ACC112 (cell line): Measurements from ENCODE around the gene EIF2A.
"Not testable (repeated sequence)": the region's sequence is repeated elsewhere in the genome, so short reads cannot be mapped to it uniquely, and the experiment has no call there.

Experiments used
- H2AFZ ChIP-seq: fragments of 200-600 bp; sonication (generic); one replicate; pipeline ENCODE4 v1.6.0; 2017; ENCODE audit warnings: antibody characterized with exemption, low read length; ENCODE audit not compliant: unreplicated experiment
- H3K27ac ChIP-seq: fragments of 200-600 bp; sonication (generic); 2 replicates; pipeline ENCODE4 v1.5.1; 2014; ENCODE audit warnings: low read depth, mild to moderate bottlenecking, antibody characterized with exemption, low read length, moderate library complexity
- H3K27me3 ChIP-seq: fragments of 200-600 bp; sonication (generic); 2 replicates; pipeline ENCODE4 v1.6.1; 2014; ENCODE audit warnings: mild to moderate bottlenecking, antibody characterized with exemption, low read length, moderate library complexity, mixed read lengths; ENCODE audit not compliant: insufficient read depth
- H3K36me3 ChIP-seq: fragments of 200-600 bp; sonication (generic); 2 replicates; pipeline ENCODE4 v1.6.1; 2016; ENCODE audit warnings: mild to moderate bottlenecking, antibody characterized with exemption, low read length, moderate library complexity, mixed read lengths; ENCODE audit not compliant: insufficient read depth
- H3K4me1 ChIP-seq: fragments of 200-600 bp; sonication (generic); one replicate; pipeline ENCODE4 v1.6.1; 2016; ENCODE audit warnings: low read length, mixed read lengths; ENCODE audit not compliant: insufficient read depth, unreplicated experiment, control insufficient read depth
- H3K4me3 ChIP-seq: fragments of 200-600 bp; sonication (generic); 2 replicates; pipeline ENCODE4 v1.5.1; 2014; ENCODE audit warnings: mild to moderate bottlenecking, low read depth, low read length
- H3K79me2 ChIP-seq: fragments of 200-600 bp; sonication (generic); one replicate; pipeline ENCODE4 v1.6.0; 2016; ENCODE audit warnings: low read length; ENCODE audit not compliant: control insufficient read depth, unreplicated experiment, insufficient read depth

Gene EIF2A

GRCh38 chr3:150546226-150547044 lies at the start of gene EIF2A, which contains the start of gene SERP1:
Gene EIF2A (plus strand): TSS chr3:150546787. CDS start chr3:150546803, 16 bp downstream.
Gene SERP1 (minus strand): TSS chr3:150546496. CDS start chr3:150546135, 361 bp downstream.
- Histone ChIP-seq H3K36me3 (peaks cover 31% of the 10 kb centered on the region), H3K27me3 (no peaks in the 10 kb centered on the region), H3K4me3 (peak within 1 kb of the TSS; percentile 96), H3K79me2 (peaks cover 90% of the 10 kb centered on the region), H3K27ac (peak within 1 kb of the TSS; percentile 88), H2AFZ (peak within 1 kb of the TSS; percentile 64), H3K4me1 (peaks cover 25% of the 10 kb centered on the region)

GRCh38 chr3:150497956-150498355 lies 48.6 kb upstream of the EIF2A start:
- no peaks in the 10 kb centered on the region for H3K36me3 ChIP-seq
- H2AFZ ChIP-seq = peak overlapping the region; percentile 63
- H3K4me1 ChIP-seq = peaks cover 7% of the 10 kb centered on the region
- no peaks in the 10 kb centered on the region for H3K79me2 ChIP-seq
- peak overlapping the region; percentile 15; the same call in 1 of the 2 replicates for H3K27ac ChIP-seq
- H3K27me3 ChIP-seq = no peaks in the 10 kb centered on the region
- H3K4me3 ChIP-seq = no peak overlapping the region

- not testable (repeated sequence) for H3K36me3 ChIP-seq, H3K4me3 ChIP-seq, H2AFZ ChIP-seq, H3K27me3 ChIP-seq, H3K4me1 ChIP-seq, H3K27ac ChIP-seq, H3K79me2 ChIP-seq
Measured at GRCh38 chr3:150500960-150501359, 45.6 kb upstream of the EIF2A start.

GRCh38 chr3:150503402-150504099 lies 43.0 kb upstream of the EIF2A start:
- H3K4me1 ChIP-seq = no peaks in the 10 kb centered on the region
- no peaks in the 10 kb centered on the region for H3K27me3 ChIP-seq
- no peak overlapping the region for H3K4me3 ChIP-seq
- H3K79me2 ChIP-seq = no peaks in the 10 kb centered on the region
- no peak overlapping the region for H3K27ac ChIP-seq
- H2AFZ ChIP-seq = no peak overlapping the region
- H3K36me3 ChIP-seq = no peaks in the 10 kb centered on the region

GRCh38 chr3:150504483-150504882 lies 42.1 kb upstream of the EIF2A start:
- Histone ChIP-seq H3K27me3 (no peaks in the 10 kb centered on the region), H2AFZ (no peak overlapping the region), H3K4me3 (no peak overlapping the region), H3K4me1 (no peaks in the 10 kb centered on the region), H3K79me2 (no peaks in the 10 kb centered on the region), H3K36me3 (no peaks in the 10 kb centered on the region), H3K27ac (no peak overlapping the region)

- no peak overlapping the region for H3K27ac ChIP-seq
- H3K4me1 ChIP-seq = no peaks in the 10 kb centered on the region
- no peak overlapping the region for H2AFZ ChIP-seq
- H3K4me3 ChIP-seq = no peak overlapping the region
- no peaks in the 10 kb centered on the region for H3K79me2 ChIP-seq
- no peaks in the 10 kb centered on the region for H3K36me3 ChIP-seq
- H3K27me3 ChIP-seq = no peaks in the 10 kb centered on the region
Measured at GRCh38 chr3:150508401-150508800, 38.2 kb upstream of the EIF2A start.

GRCh38 chr3:150509780-150510179 lies 36.8 kb upstream of the EIF2A start:
- Histone ChIP-seq H3K79me2 (no peaks in the 10 kb centered on the region), H3K4me1 (no peaks in the 10 kb centered on the region), H2AFZ (no peak overlapping the region), H3K27ac (no peak overlapping the region), H3K36me3 (no peaks in the 10 kb centered on the region), H3K4me3 (no peak overlapping the region), H3K27me3 (no peaks in the 10 kb centered on the region)

- Histone ChIP-seq H3K4me1 (peaks cover 5% of the 10 kb centered on the region), H3K27ac (no peak overlapping the region), H3K36me3 (no peaks in the 10 kb centered on the region), H3K79me2 (no peaks in the 10 kb centered on the region), H3K27me3 (no peaks in the 10 kb centered on the region), H2AFZ (no peak overlapping the region), H3K4me3 (no peak overlapping the region)
Measured at GRCh38 chr3:150511122-150511821, 35.3 kb upstream of the EIF2A start.

GRCh38 chr3:150515210-150515609 lies 31.4 kb upstream of the EIF2A start:
- Histone ChIP-seq H3K27me3 (no peaks in the 10 kb centered on the region), H3K79me2 (no peaks in the 10 kb centered on the region), H3K27ac (no peak overlapping the region), H3K4me1 (peaks cover 5% of the 10 kb centered on the region), H3K36me3 (no peaks in the 10 kb centered on the region), H3K4me3 (no peak overlapping the region), H2AFZ (peak overlapping the region; percentile 42)

GRCh38 chr3:150519026-150519425 lies 27.6 kb upstream of the EIF2A start:
- peaks cover 5% of the 10 kb centered on the region for H3K4me1 ChIP-seq
- H3K27ac ChIP-seq = no peak overlapping the region
- no peaks in the 10 kb centered on the region for H3K36me3 ChIP-seq
- no peaks in the 10 kb centered on the region for H3K27me3 ChIP-seq
- no peaks in the 10 kb centered on the region for H3K79me2 ChIP-seq
- no peak overlapping the region for H3K4me3 ChIP-seq
- H2AFZ ChIP-seq = no peak overlapping the region
